NCI-H187 (cell line): ENCODE data around the gene MACROD2.

Experiments
- DNase-seq, 2 experiments: peaks; one replicate each; lab custom pipeline; 2025; lab: John Stamatoyannopoulos, UW

Gene MACROD2

DNA sequence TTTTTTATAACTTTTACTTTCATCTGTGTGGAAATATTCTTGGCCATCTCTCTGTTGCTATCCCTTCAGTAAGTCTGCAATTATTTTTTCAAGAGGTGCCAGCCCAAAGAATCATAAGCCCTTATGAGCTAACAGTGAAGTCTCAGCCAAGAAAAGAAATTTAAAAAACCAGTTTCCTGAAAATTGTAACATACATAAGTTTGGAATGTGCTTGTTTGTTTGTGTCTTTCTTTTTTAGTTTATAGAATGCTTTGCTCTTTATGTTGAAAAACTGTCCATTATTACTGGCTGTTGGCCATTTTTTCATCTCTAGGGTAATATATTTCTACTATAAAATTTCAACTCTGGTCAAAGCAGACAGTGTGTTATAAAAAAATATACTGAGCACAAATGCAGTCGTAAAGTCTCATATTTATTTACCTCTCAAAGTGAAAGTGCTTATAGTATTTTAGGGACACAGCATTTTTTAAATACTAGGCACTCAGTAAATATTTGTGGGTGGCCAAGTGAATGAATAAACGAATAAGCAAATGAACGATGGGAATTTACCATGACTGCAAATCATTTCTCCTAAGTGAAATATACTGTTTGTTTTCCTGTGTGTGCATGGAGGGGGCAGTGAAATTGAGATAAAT is 1918.2 kb downstream of the MACROD2 start:
- no peak for DNase-seq

DNA sequence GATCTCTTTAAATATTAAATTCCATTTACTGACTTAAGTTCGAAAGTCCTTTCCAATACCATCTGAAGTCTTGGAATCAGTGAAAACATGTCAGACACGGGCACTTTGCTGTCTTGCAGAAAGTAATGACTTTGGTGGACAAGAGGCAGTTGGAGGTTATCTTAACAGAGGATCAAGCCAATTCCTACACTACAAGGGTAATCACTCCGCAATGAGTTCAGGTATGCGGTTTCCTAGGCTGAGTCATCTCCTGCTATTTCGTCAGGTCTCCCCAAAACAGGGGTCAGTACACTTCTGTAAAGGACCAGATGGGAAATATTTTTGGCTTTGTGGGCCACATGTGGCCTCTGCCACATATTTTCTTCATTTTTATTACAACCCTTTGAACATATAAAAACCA is 1921.3 kb downstream of the MACROD2 start:
- DNase-seq: no peak

DNA sequence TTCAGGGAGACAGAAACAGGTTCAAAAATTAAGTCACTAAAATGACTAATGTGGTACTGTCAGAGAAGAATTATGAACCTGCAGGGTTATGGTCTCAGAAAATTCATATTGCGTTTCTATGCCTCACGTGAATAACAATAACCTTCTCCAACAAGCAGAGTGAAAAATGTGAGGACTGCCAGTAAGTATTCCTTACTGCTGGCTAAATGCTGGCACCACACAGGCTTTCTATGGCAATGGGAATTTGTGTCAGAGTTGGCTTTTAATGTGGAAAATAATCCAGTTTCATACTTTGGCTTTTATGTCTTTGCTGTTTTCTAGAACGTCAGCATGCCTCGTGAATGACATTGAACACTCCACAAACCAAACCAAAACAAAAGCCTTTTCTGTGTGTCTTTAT is 1922.0 kb downstream of the MACROD2 start:
- DNase-seq: no peak

DNA sequence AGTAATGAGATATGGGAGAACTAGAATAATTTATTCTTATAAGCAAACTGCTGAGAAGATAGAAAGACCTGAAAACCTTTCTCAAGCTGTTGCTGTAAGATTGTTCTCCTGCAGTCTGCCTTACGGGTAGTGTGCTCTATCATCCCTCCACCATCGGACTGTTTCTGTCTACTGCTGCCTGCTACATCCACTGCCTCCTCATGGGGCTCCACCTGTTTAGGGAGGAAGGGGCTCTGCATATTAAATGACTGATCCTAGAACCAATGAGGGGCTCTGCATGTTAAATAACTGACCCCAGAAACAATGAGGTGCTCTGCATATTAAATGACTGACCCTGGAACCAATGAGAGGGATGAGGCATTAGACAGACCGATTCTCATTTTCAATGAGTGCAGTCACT is 1923.3 kb downstream of the MACROD2 start:
- DNase-seq: no peak

DNA sequence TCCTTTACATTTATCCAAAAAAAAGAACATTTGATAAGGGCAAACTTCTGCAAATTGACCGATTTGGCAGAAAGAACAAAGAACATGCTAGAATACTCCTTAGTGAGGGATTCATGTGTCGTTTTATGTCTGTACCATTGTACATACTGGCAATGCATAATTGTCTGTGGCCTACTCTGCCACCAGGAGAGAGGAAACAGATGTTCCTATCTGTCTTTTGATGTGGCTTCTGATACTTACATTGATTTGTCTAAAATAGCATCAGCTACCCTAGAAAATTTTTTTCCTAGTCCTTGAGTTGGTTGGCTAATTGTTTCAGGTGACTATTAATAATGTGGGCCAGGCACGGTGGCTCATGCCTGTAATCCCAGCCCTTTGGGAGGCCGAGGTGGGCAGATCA is 1923.8 kb downstream of the MACROD2 start:
- no peak for DNase-seq

DNA sequence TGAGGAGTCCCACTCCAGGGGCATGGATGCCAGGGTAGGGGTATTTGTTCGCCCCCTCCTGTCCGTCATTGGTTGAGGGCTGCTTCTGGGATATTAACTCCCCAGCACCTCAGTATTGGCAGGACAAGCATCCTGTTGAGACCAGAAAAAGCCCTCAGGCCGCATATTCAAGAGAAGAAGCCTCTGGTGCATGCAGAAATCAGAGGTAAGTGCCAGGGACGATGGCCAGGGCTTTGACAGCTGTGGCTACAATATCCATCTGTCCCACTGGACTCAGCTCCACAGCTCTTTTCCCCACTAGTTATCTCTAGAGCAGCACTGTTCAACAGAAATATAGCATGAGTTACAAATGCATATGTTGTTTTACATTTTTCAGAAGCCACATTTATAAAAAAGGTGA is 1926.6 kb downstream of the MACROD2 start:
- DNase-seq: no peak

DNA sequence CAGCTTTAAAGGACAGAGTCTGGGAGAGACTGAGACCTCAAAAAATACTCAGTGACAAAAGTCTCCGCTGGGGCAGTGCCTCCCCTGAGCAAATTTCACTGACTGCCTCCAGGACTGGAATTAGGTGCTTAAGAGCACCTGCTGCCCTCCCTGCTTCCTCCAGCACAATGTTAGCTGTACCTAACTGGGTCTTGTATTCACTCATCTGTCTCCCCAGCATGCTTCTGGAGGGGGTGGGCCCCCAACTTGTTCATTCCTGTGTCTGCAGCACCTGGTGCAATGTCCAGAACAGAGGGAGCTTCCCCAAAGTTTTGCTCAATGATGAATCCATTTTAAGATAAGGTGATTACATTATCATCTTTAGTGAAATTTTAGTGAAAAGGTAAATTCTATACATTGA is 1927.2 kb downstream of the MACROD2 start:
- DNase-seq: no peak

DNA sequence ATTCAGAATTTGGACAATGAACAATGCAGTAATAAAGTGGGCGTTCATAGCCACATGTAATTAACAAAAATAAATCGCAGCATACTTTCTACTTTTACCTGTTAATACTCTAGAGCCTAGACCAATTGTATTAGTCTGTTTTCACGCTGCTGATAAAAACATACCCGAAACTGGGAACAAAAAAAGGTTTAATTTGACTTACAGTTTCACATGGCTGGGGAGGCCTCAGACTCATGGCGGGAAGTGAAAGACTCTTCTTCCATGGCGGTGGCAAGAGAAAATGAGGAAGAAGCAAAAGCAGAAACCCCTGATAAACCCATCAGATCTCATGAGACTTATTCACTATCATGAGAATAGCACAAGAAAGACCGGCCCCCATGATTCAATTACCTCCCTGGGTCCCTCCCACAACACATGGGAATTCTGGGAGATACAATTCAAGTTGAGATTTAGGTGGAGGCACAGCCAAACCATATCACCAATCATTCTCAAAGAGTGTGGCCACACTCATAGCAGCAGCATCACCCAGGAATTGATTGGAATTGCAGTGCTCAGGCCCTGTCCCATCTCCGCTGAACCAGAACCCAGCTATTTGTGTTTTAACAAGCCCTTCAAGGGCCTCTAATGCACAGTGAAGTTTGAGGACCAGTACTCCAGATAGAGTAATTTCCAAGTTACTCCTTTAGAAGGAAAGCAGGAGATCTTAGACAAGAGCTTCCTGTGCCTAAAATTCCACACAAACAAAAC is 1927.9 kb downstream of the MACROD2 start:
- DNase-seq: no peak

DNA sequence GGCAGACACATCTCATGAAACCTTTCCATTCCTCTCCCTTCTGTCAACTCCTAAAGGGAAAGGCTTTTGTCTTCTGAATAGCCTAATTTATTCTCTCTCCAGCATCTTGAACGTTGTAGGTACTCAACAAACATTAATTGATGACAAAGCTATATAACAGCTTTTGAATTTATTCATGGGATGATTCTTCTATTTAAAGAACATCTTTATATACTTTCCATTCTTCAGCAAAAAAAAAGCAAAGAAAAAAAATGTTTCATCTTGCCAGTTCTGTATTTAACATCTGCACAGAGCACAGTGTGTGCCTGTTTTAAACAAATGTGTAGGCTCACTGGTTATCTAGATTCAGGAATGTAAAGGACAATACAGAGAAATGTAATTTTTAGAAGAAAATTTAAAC is 1929.2 kb downstream of the MACROD2 start:
- DNase-seq: no peak

DNA sequence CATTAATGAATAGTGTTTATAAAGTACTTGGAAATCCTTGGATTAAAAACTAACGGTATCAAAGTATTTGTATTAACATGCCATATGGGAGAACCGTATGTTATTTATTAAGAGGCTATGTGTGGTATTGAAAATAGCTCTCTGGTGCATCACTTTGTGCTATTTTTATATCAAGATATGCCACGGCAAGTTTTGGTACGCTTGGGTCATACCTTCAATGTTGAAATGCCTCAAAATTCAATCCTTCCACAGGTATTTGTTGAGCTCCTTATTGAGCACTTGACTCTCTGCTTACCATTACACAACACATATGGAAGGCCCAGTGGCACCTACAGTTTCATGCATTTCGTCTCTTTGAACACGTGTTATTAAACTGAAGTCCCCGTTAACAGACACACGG is 1930.1 kb downstream of the MACROD2 start:
- no peak for DNase-seq

DNA sequence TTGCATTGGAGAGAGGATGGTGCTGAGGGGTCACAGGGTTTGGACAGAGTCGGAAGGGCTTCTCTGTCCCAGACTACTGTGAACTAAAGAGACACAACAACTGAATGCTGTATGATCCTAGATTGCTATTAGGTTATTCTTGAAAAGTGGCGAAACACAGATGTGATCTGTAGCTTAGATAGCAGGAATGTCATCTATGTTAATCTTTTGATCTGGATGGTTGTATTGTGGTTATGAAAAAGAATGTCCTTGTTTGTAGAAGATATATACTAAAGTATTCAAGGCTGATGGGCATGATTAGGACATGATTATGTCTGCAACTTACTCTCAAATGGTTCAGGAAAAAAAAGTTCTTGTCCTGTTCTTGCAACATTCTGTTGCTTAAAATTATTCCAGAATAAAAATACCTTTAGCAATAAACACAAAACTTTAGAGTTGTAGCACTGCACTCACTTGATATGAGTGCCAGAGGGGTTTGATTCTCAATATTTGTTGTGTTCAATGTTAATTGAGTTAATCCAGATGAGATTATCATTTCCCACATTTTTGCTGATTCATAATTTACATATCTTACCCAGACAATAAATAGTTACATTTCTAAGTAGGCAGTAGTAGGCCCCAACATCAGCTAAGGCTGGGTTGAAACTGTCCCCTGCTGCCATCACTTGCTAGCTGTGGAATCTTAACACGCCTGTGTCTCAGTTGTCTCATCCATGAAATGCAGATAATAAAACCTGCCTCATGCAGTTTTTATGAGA is 1932.8 kb downstream of the MACROD2 start:
- DNase-seq: no peak

DNA sequence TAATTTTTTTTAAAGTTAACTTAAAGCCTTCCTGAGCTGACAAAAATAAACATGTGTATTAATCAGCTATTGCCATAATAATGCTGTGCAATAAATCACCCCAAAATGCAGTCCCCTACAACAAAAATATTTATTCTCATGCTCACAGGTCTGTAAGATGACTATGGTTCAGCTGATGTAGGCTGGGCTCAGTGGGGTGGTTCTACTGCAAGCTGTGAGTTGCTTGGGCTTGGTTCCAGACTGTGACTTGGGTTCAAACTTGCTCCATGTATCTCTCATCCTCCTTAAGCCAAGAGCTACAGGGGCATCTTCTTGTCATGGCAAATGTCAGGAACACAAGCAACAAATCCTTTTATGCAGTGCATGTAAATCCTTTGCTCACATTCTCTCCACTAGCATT is 1933.6 kb downstream of the MACROD2 start:
- DNase-seq: no peak

DNA sequence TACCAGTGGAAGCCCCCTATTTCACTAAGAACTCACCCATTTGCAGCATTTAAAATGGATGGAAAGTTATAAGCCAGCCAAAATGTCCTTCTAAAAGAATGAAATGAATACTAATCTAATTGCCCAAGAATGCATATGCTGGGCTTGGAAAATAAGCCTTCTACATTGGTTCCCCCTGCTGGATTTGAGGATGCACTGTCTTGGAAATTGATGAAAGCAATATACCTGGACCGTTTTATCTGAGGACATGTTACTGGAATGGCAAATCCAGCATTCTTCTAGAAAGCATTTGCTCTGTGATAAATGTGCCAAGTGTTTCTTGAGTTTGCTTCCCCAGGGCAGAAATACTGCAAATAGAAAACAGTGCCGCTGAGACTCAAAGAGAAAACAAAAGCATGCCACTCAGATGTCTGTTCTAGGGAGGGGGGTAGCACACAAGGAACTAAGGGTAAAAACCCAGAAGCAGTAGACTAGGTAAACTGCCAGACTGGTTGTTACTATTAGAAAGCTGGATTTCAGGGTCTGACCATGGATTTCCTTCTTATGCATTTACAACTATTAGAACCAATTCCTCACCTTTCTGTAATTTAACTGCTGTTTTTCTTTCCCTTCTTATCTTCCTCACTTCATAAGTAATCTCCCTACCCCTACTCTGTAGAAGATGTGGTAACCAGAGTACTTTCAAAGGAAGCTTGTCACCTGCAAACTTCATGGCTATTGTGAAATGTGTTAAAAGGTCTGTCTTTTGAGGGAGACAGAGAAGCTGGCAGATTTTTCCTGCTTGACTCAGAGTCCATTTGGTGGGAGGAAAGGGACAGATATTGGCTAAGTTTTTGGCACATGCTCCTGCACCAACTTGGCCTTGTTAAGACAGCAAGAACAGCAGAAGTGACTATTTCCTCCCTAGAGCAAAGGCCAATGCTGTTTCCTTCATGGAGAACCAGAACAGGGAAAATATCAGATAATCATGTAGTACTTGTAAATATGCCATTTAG is 1935.3 kb downstream of the MACROD2 start:
- DNase-seq: no peak

DNA sequence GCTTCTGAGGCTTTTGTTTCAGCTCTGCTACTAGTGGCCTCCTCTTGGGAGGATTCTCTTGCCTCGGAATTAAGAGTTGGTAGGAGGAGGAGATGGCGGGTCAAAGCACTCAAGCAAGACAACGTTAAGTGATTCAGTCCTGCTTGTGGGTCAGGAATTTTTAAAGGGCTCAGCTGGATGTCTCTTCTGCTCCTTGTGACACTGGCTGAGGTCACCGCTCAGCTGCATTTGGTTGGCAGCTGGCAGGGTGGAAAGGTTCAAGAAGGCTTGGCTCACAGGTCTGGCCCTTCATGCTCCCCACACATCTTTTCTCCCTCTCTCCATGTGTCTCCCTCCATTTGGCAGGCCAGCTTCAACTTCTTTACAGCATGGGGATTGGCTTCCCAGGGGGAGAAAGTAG is 1936.6 kb downstream of the MACROD2 start:
- DNase-seq: no peak

DNA sequence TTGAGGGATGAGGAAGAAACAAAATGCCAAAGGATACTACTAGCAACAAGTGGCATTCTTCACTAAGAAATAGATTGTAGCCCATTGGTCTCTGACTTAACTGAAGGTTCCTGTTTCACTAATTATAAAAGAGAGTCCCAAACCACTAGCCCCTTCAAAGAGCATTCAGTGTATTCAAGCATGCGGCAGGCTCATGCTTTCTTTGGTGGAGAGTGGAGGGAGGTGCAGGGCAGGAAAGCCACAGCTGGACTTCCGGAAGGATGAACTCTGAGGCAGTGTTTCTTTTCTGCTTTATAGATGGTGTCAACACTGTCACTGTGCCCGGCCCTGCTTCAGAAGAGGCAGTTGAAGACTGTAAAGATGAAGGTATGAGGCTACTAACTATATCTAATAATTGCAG is 1941.9 kb downstream of the MACROD2 start:
- DNase-seq: no peak

DNA sequence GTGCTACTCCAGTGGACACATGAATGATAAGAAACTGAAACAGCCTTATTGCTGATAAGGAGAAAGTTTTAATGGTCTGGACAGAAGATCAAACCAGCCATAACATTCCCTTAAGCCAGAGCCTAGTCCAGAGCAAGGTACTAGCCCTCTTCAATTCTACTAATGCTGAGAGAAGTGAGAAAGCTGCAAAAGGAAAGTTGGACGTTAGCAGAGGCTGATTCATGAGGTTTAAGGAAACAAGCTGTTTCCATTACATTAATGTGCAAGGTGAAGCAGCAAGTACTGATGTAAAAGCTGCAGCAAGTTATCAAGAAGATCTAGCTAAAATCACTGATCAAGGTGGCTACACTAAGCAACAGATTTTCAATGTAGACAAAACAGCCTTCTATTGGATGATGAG is 1943.5 kb downstream of the MACROD2 start:
- DNase-seq: no peak

DNA sequence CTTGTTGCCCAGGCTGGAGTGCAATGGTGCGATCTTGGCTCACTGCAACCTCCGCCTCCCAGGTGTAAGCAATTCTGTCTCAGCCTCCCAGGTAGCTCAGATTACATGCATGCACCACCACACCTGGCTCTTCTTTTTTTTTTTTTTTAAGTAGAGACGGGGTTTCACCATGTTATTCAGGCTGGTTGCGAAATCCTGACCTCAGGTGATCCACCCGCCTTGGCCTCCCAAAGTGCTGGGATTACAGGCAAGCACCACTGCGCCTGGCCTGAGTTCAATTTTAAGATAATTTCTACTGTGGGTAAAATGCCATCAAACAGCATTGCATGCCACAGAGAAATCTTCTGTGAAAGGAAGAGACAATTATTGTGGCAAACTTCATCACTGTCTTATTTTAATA is 1944.8 kb downstream of the MACROD2 start:
- DNase-seq: no peak

DNA sequence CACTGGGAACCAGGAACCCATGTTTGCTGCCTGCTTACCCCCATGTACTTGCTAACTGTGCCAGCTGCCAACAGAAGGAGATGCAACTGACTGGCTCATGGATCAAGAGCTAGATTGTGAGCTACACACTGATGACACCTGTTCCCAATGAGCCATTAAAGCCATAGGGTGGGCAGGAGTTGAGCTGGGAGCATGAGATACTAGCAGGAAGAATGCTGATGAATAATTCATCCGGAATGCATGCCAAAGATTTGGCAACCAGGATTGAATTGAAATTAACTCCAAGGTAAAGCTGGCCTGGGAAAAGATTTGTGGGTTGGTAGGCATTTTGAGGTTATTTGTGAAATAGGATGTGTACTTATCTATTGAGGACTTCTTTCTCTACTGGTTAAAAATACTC is 1946.8 kb downstream of the MACROD2 start:
- no peak for DNase-seq

DNA sequence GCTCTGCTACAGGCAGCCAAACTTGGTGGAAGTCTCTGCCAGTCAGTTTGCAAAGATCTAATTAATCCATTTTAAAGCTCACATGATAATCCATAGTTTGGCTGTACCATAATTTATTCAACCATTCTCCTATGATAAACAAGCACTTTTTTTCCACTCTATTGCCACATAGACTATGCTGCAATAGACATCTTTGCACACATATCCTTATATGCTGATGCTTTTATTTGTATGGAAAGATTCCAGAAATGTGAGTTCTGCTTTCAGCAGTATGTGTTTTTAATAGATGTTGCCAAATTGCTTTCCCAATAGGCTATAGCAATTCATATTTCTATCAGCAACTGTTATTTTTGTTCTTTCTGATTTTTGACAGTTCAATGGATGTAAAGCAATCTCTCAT is 1950.0 kb downstream of the MACROD2 start:
- DNase-seq: no peak

DNA sequence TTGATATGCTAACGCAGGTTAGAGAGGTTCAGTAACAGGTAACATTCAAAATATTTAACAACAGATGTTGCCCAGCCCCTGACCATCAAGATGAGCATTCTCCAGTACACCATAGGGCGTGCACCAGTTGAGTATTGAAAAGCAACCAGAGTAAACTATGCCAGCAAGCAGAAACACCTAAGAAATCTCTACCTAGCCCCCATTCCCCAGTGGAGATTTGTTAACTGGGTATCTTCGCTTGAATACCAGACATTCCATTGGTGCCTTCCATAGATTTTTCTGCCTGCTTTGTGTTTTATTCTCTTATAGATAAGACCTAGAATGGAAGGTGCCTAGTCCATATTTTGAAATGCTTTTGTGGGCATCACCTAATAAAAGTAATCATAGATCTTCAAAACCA is 1954.1 kb downstream of the MACROD2 start:
- no peak for DNase-seq

DNA sequence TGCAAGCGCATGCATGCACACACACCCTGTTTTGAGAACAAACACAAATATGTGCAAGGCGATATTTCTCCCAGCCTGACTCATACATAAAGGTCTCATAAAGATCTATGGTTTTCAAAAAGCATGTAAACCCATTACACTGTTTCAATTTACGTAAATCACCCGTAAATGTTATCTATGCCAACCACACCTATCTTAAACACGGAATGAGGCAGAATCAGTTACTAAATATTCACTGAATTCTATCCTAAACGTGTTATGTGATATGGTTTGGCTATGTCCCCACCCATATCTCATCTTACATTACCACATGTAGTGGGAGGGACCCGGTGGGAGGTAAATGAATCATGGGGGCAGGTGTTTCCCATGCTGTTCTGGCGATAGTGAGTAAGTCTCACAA is 1956.3 kb downstream of the MACROD2 start:
- no peak for DNase-seq

DNA sequence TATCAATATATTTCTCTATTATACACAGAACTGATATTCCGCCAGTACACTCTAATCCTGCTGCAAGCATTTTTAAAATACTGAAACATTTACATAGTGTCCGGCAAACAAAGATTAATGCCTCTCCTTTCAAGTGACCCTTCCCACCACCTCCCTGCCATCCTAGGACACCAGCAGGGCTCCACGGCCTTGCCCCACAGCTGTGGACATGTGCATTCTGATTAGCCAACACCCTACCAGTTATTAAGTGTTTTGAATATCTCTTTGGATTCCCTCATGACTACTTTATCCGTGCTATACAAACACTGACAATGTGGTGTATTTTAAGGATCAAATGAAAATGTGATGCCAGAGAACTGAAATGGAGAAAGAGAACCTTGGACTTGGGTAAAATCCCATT is 1962.8 kb downstream of the MACROD2 start:
- DNase-seq: no peak
